GM23248 (cell line): Measurements from ENCODE around the gene SPINK1. TPM values are rescaled to one million over a fixed set of nuclear protein-coding genes. Genes with fewer than 3 reads are reported as not detected.
"Not testable (repeated sequence)": the region's sequence is repeated elsewhere in the genome, so short reads cannot be mapped to it uniquely, and the experiment has no call there.

Source experiments
- DNase-seq: peaks from one replicate; pipeline ENCODE4 v3.0.0-alpha.2; 2015
- H2AFZ ChIP-seq: fragments of 200-600 bp; sonication (generic); 2 replicates; pipeline ENCODE4 v1.6.1; 2016; ENCODE audit warnings: antibody characterized with exemption
- H3F3A ChIP-seq: fragments of 200-600 bp; sonication (generic); 2 replicates; pipeline ENCODE4 v1.6.1; 2016; ENCODE audit warnings: mild to moderate bottlenecking, antibody characterized with exemption, mixed run types; ENCODE audit not compliant: insufficient read depth
- H3K27ac ChIP-seq: fragments of 200-600 bp; sonication (generic); 2 replicates; pipeline ENCODE4 v1.5.1; 2016; ENCODE audit warnings: mild to moderate bottlenecking
- H3K27me3 ChIP-seq: fragments of 200-600 bp; sonication (generic); replicated peaks from 2 replicates; pipeline ENCODE4 v1.6.1; 2016; ENCODE audit warnings: mild to moderate bottlenecking; ENCODE audit not compliant: insufficient read depth
- H3K36me3 ChIP-seq: fragments of 200-600 bp; sonication (generic); 2 replicates; pipeline ENCODE4 v1.6.1; 2016; ENCODE audit warnings: low read depth, mild to moderate bottlenecking
- H3K4me1 ChIP-seq: fragments of 200-600 bp; sonication (generic); 2 replicates; pipeline ENCODE4 v1.6.1; 2016; ENCODE audit warnings: mild to moderate bottlenecking; ENCODE audit not compliant: insufficient read depth
- H3K4me2 ChIP-seq: fragments of 200-600 bp; sonication (generic); one replicate; pipeline ENCODE4 v1.6.1; 2016; ENCODE audit warnings: mild to moderate bottlenecking; ENCODE audit not compliant: unreplicated experiment
- H3K4me3 ChIP-seq: fragments of 200-600 bp; sonication (generic); 2 replicates; pipeline ENCODE4 v1.5.1; 2016; ENCODE audit warnings: mild to moderate bottlenecking
- H3K79me2 ChIP-seq: fragments of 200-600 bp; sonication (generic); 2 replicates; pipeline ENCODE4 v1.6.1; 2016; ENCODE audit warnings: mild to moderate bottlenecking; ENCODE audit not compliant: insufficient read depth
- H3K9ac ChIP-seq: fragments of 200-600 bp; sonication (generic); 2 replicates; pipeline ENCODE4 v1.6.1; 2016; ENCODE audit warnings: mild to moderate bottlenecking
- H3K9me2 ChIP-seq: fragments of 200-600 bp; sonication (generic); 2 replicates; pipeline ENCODE4 v1.6.1; 2016; ENCODE audit warnings: mixed run types, mild to moderate bottlenecking, moderate library complexity; ENCODE audit not compliant: insufficient read depth
- H3K9me3 ChIP-seq: fragments of 200-600 bp; sonication (generic); one replicate; pipeline ENCODE4 v1.6.1; 2017; ENCODE audit warnings: low read depth
- H4K20me1 ChIP-seq: fragments of 200-600 bp; sonication (generic); 2 replicates; pipeline ENCODE4 v1.6.0; 2016; ENCODE audit not compliant: insufficient read depth
- EZH2 ChIP-seq: fragments of 200-600 bp; sonication (generic); IDR thresholded peaks from 2 replicates; pipeline ENCODE4 v1.6.1; 2018; ENCODE audit warnings: antibody characterized with exemption, mild to moderate bottlenecking; ENCODE audit not compliant: insufficient read depth, poor library complexity, severe bottlenecking
- EZH2phosphoT487 ChIP-seq: fragments of 200-600 bp; sonication (generic); IDR thresholded peaks from 2 replicates; pipeline ENCODE4 v1.6.1; 2018; ENCODE audit warnings: antibody characterized with exemption, moderate library complexity, mild to moderate bottlenecking, low read depth; ENCODE audit not compliant: insufficient read depth
- WGBS, 2 experiments: methylation state at CpG; one replicate each; pipeline ENCODE4 v1.1.6; 2015 to 2017; ENCODE audit warnings: low lambda C conversion rate in 2 of 2, low coverage in 1 of 2; ENCODE audit errors: missing lambda C conversion rate in 2 of 2; 5-methylcytosine and 5-hydroxymethylcytosine counted together
- in situ Hi-C: fragments of 300-500 bp; cut with MboI; formaldehyde crosslinking; loops from 2 replicates; pipeline ENCODE4 v1.15.0; 2020
- polyA plus RNA-seq: library from polyadenylated mRNA; unstranded; fragments of >200 nt; fragmentation: Nextera tagmentation; extraction: Ambion mirVana; gene quantifications from 2 replicates; pipeline ENCODE4 v1.2.1, GENCODE V29; 2016
- total RNA-seq: library from RNA; depleted of rRNA; stranded (reverse); fragments of >200 nt; shearing (Covaris generic); gene quantifications from 2 replicates; pipeline ENCODE4 v1.2.3, GENCODE V29; 2014

Gene SPINK1
- total and polyA plus RNA-seq, 2 experiments from 2014 or later, result not detected

GRCh38 chr5:147869892-147870291 is 38.4 kb upstream of the SPINK1 start:
- H3K9ac ChIP-seq, H3K36me3 ChIP-seq, H2AFZ ChIP-seq, H3K9me3 ChIP-seq, H4K20me1 ChIP-seq, H3K4me1 ChIP-seq, DNase-seq, in situ Hi-C loops, H3K4me2 ChIP-seq, H3F3A ChIP-seq, H3K27me3 ChIP-seq, H3K4me3 ChIP-seq, H3K79me2 ChIP-seq, H3K9me2 ChIP-seq, H3K27ac ChIP-seq: not testable (repeated sequence)
- WGBS, 2 experiments, result 22 to 31% methylated on average over 6 of the region's 6 CpGs

GRCh38 chr5:147869112-147869511 is 37.6 kb upstream of the SPINK1 start:
- TF ChIP-seq EZH2 (no peak), EZH2phosphoT487 (no peak)

GRCh38 chr5:147863454-147864158 is 32.1 kb upstream of the SPINK1 start:
- H3K4me3 ChIP-seq, result no peak overlapping the region
- H3K9me3 ChIP-seq, result no peaks in the 10 kb centered on the region
- no peaks in the 10 kb centered on the region for H3F3A ChIP-seq
- in situ Hi-C loops, result no loop called here
- DNase-seq, result no peak
- H4K20me1 ChIP-seq, result no peaks in the 10 kb centered on the region
- no peaks in the 10 kb centered on the region for H3K79me2 ChIP-seq
- no peak overlapping the region for H3K4me2 ChIP-seq
- 30 to 35% methylated on average over 3 of the region's 3 CpGs for WGBS, 2 experiments
- H3K36me3 ChIP-seq, result no peaks in the 10 kb centered on the region
- H3K27ac ChIP-seq, result no peak overlapping the region
- H3K4me1 ChIP-seq, result no peaks in the 10 kb centered on the region
- no peaks in the 10 kb centered on the region for H3K9me2 ChIP-seq
- no peaks in the 10 kb centered on the region; the same call in 1 of the 2 replicates for H3K27me3 ChIP-seq
- no peak overlapping the region for H3K9ac ChIP-seq
- H2AFZ ChIP-seq, result no peak overlapping the region
- no peak for TF ChIP-seq EZH2phosphoT487
- TF ChIP-seq EZH2, result no peak

More at GRCh38 chr5:147869112-147869511, 37.6 kb upstream of the SPINK1 start:
- no peak overlapping the region for H3K4me3 ChIP-seq
- H3K79me2 ChIP-seq, result no peaks in the 10 kb centered on the region
- no peaks in the 10 kb centered on the region for H3K36me3 ChIP-seq
- in situ Hi-C loops, result no loop called here
- no peaks in the 10 kb centered on the region for H3K9me3 ChIP-seq
- no peaks in the 10 kb centered on the region for H3K27me3 ChIP-seq
- no peak overlapping the region for H3K4me2 ChIP-seq
- H3K4me1 ChIP-seq, result no peaks in the 10 kb centered on the region
- H3K9me2 ChIP-seq, result no peaks in the 10 kb centered on the region
- H2AFZ ChIP-seq, result no peak overlapping the region
- no peak overlapping the region for H3K27ac ChIP-seq
- no peaks in the 10 kb centered on the region for H4K20me1 ChIP-seq
- no peak overlapping the region for H3K9ac ChIP-seq
- DNase-seq, result no peak
- 1 to 7% methylated on average over 4 of the region's 4 CpGs for WGBS, 2 experiments
- H3F3A ChIP-seq, result no peaks in the 10 kb centered on the region

GRCh38 chr5:147860641-147861025 is 29.2 kb upstream of the SPINK1 start:
- no peak overlapping the region for H2AFZ ChIP-seq
- no peaks in the 10 kb centered on the region for H3K79me2 ChIP-seq
- no peaks in the 10 kb centered on the region for H3K9me3 ChIP-seq
- no peaks in the 10 kb centered on the region for H3K9me2 ChIP-seq
- in situ Hi-C loops, result no loop called here
- WGBS, 2 experiments, result 14 to 21% methylated on average over 1 of the region's 1 CpG
- no peaks in the 10 kb centered on the region for H3K4me1 ChIP-seq
- no peak overlapping the region for H3K4me2 ChIP-seq
- no peak overlapping the region for H3K27ac ChIP-seq
- TF ChIP-seq EZH2, result no peak
- TF ChIP-seq EZH2phosphoT487, result no peak
- peaks cover 3% of the 10 kb centered on the region; the same call in 1 of the 2 replicates for H3K27me3 ChIP-seq
- H3K4me3 ChIP-seq, result no peak overlapping the region
- H3K36me3 ChIP-seq, result no peaks in the 10 kb centered on the region
- H4K20me1 ChIP-seq, result no peaks in the 10 kb centered on the region
- H3F3A ChIP-seq, result no peaks in the 10 kb centered on the region
- DNase-seq, result no peak
- H3K9ac ChIP-seq, result no peak overlapping the region
